Left renal pelvis (tissue), 4 donors: ENCODE data around the gene STK32C. TPM values are rescaled to one million over a fixed set of nuclear protein-coding genes. Genes with fewer than 3 reads are reported as not detected.
"Not testable (repeated sequence)": the region's sequence is repeated elsewhere in the genome, so short reads cannot be mapped to it uniquely, and the experiment has no call there.

Experiments used
- DNase-seq, 4 donors: peaks; one replicate each; pipeline ENCODE4 v3.0.0-alpha.2; 2013; ENCODE audit warnings: low read depth in 4 of 4, low spot score in 3 of 4
- polyA plus RNA-seq, 4 donors: library from polyadenylated mRNA; unstranded; fragments of 120-200 nt; gene quantifications; one replicate each; pipeline ENCODE4 v1.2.1, GENCODE V29; 2013; ENCODE audit not compliant: insufficient read length in 4 of 4

Gene STK32C
- polyA plus RNA-seq, 4 donors: 6.5 to 15.1 (median 11.5) TPM

DNA sequence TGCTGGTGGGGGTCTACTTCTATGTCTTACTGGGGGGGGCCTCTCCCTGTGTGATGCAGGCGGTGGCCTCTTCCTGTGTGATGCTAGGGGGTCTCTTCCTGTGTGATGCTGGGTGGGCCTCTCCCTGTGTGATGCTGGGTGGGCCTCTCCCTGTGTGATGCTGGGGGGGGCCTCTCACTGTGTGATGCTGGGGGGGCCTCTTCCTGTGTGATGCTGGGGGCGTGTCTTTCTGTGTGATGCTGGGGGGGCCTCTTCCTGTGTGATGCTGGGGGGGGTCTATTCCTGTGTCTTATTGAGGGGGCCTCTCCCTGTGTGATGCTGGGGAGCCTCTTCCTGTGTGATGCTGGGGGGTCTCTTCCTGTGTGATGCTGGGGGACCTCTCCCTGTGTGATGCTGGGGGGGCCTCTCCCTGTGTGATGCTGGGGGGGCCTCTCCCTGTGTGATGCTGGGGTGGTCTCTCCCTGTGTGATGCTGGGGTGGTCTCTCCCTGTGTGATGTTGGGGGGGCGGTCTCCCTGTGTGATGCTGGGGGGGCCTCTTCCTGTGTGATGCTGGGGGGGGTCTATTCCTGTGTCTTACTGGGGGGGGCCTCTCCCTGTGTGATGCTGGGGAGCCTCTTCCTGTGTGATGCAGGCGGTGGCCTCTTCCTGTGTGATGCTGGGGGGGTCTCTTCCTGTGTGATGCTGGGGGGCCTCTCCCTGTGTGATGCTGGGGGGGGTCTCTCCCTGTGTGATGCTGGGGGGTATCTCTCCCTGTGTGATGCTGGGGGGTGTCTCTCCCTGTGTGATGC, 146.7 kb downstream of the STK32C start:
- not testable (repeated sequence) for DNase-seq

DNA sequence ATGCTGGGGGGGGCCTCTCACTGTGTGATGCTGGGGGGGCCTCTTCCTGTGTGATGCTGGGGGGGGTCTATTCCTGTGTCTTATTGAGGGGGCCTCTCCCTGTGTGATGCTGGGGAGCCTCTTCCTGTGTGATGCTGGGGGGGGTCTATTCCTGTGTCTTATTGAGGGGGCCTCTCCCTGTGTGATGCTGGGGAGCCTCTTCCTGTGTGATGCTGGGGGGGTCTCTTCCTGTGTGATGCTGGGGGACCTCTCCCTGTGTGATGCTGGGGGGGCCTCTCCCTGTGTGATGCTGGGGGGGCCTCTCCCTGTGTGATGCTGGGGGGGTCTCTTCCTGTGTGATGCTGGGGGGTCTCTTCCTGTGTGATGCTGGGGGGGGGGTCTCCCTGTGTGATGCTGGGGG, 147.5 kb downstream of the STK32C start:
- not testable (repeated sequence) for DNase-seq

DNA sequence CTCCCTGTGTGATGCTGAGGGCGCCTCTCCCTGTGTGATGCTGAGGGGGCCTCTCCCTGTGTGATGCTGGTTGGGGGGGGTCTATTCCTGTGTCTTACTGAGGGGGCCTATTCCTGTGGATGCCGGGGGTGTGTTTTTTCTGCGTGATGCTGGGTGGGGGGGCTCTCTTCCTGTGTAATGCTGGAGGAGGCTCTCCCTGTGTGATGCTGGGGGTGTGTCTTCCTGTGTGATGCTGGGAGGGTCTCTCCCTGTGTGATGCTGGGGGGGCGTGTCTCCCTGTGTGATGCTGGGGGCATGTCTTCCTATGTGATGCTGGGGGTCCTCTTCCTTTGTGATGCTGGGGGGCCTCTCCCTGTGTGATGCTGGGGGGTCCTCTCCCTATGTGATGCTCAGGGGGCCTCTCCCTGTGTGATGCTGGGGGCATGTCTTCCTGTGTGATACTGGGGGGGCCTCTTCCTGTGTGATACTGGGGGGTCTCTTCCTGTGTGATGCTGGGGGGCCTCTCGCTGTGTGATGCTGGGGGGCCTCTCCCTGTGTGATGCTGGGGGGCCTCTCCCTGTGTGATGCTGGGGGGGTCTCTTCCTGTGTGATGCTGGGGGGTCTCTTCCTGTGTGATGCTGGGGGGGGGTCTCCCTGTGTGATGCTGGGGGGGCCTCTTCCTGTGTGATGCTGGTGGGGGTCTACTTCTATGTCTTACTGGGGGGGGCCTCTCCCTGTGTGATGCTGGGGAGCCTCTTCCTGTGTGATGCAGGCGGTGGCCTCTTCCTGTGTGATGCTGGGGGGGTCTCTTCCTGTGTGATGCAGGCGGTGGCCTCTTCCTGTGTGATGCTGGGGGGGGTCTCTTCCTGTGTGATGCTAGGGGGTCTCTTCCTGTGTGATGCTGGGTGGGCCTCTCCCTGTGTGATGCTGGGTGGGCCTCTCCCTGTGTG, 148.2 kb downstream of the STK32C start:
- not testable (repeated sequence) for DNase-seq

DNA sequence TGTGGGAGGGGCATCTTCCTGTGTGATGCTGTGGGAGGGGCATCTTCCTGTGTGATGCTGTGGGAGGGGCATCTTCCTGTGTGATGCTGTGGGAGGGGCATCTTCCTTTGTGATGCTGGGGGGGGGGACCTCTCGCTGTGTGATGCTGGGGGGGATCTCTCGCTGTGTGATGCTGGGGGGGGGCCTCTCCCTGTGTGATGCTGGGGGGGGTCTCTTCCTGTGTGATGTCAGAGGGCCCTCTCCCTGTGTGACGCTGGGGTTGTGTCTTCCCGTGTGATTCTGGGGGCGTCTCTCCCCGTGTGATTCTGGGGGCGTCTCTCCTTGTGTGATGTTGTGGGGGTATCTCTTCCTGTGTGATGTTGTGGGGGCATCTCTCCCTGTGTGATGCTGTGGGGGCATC, 148.9 kb downstream of the STK32C start:
- DNase-seq: no peak

DNA sequence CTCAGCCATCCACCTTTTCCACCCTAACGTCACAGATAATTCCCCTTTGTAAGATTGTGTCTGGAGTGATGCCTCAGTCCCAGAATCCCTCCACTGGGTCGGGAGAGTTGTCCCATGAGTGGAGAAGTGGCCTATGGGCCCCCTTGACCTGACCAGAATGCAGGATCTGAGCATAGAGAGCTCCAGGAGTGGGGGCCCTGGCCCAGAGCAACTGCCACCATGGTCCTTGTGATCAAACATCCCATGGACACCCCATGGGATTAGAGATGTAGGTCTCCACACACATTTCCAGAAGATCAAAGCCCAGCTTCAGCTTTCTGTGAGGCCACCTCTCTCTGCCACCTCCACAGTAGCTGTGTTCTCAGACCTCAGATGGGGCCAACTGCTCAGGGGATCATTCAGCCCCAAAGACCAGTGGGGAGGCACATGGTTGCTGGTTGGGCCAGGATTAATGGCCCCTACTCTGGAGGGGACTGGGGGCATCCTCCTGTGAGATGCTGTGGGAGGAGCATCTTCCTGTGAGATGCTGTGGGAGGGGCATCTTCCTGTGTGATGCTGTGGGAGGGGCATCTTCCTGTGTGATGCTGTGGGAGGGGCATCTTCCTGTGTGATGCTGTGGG, 149.5 kb downstream of the STK32C start:
- no peak for DNase-seq

Other genes with a start within 250 kb of the STK32C start
- gene JAKMIP3, start 242.0 kb downstream of the STK32C start, polyA plus RNA-seq: 1 to 10 TPM in 1 of 4 donors, under 1 TPM in 3; 0.24 to 1.0 (median 0.27) TPM
- gene DPYSL4, start 121.0 kb downstream of the STK32C start, polyA plus RNA-seq: 10 to 100 TPM; 13.6 to 19.4 (median 18.8) TPM
- 10 to 100 TPM; 14.2 to 34.7 (median 25.4) TPM for gene LRRC27, start 24.2 kb upstream of the STK32C start, polyA plus RNA-seq
- 10 to 100 TPM in 2 of 4 donors, 1 to 10 TPM in 2; 2.7 to 12.9 (median 8.7) TPM for gene PWWP2B, start 89.2 kb upstream of the STK32C start, polyA plus RNA-seq
- 10 to 100 TPM; 29.0 to 40.2 (median 35.5) TPM for gene INPP5A, start 229.8 kb upstream of the STK32C start, polyA plus RNA-seq